CD14-positive monocyte (primary cell): ENCODE measurements around the gene TMEM119. TPM values are rescaled to one million over a fixed set of nuclear protein-coding genes. Genes with fewer than 3 reads are reported as not detected.
"Not testable (repeated sequence)": the region's sequence is repeated elsewhere in the genome, so short reads cannot be mapped to it uniquely, and the experiment has no call there.

Experiments used
- DNase-seq, 3 donors: peaks; one replicate each; pipeline ENCODE4 v3.0.0-alpha.2; 2011 to 2022
- H2AFZ ChIP-seq: 2 replicates; pipeline ENCODE4 v1.6.0; 2012; ENCODE audit warnings: mild to moderate bottlenecking, low read depth, low read length, inconsistent platforms; ENCODE audit not compliant: insufficient read depth, poor library complexity, severe bottlenecking
- H3K27ac ChIP-seq, 2 donors: 1 replicate in 1 of 2; 2 replicates in 1 of 2; pipeline ENCODE4 v1.5.1; 2012 to 2013; ENCODE audit warnings: low read length in 2 of 2, control low read depth in 1 of 2, inconsistent platforms in 1 of 2, low read depth in 1 of 2, mild to moderate bottlenecking in 1 of 2
- H3K27me3 ChIP-seq, 2 donors: one replicate each; pipeline versions ENCODE4 v1.6.0 to v1.6.1; 2011 to 2013; ENCODE audit warnings: low read length in 2 of 2; ENCODE audit not compliant: control insufficient read depth in 2 of 2, insufficient read depth in 2 of 2
- H3K36me3 ChIP-seq, 2 donors: replicated peaks in 1 of 2; 1 replicate in 1 of 2; 2 replicates in 1 of 2; pipeline versions ENCODE4 v1.5.1 to v1.6.1; 2012 to 2013; ENCODE audit warnings: low read length in 2 of 2, control low read depth in 1 of 2, inconsistent platforms in 1 of 2, mild to moderate bottlenecking in 1 of 2; ENCODE audit not compliant: insufficient read depth in 2 of 2, control insufficient read depth in 1 of 2
- H3K4me1 ChIP-seq, 2 donors: 1 replicate in 1 of 2; 2 replicates in 1 of 2; pipeline versions ENCODE4 v1.5.1 to v1.6.1; 2012 to 2013; ENCODE audit warnings: low read length in 2 of 2, control low read depth in 1 of 2, inconsistent platforms in 1 of 2, mild to moderate bottlenecking in 1 of 2, moderate library complexity in 1 of 2; ENCODE audit not compliant: insufficient read depth in 2 of 2, control insufficient read depth in 1 of 2
- H3K4me2 ChIP-seq: replicated peaks from 2 replicates; pipeline ENCODE3; 2012; ENCODE audit warnings: low read length, moderate library complexity, mild to moderate bottlenecking; ENCODE audit not compliant: poor library complexity, severe bottlenecking; ENCODE audit errors: extremely low read depth
- H3K4me3 ChIP-seq, 3 experiments: fragments of 200-600 bp in 1 of 3; sonication (generic) in 1 of 3; replicated peaks in 1 of 3; 1 replicate in 2 of 3; 2 replicates in 1 of 3; pipeline ENCODE4 v1.5.1; 2011 to 2013; ENCODE audit warnings: low read length in 3 of 3, mild to moderate bottlenecking in 3 of 3, control low read depth in 2 of 3, low read depth in 2 of 3, inconsistent platforms in 1 of 3, moderate library complexity in 1 of 3
- H3K79me2 ChIP-seq: 2 replicates; pipeline ENCODE4 v1.6.0; 2012; ENCODE audit warnings: mild to moderate bottlenecking, control low read depth, inconsistent platforms, low read length, moderate library complexity; ENCODE audit not compliant: insufficient read depth
- H3K9ac ChIP-seq: 2 replicates; pipeline ENCODE4 v1.6.0; 2017; ENCODE audit warnings: low read length, mild to moderate bottlenecking; ENCODE audit not compliant: insufficient read depth, poor library complexity, severe bottlenecking
- H3K9me3 ChIP-seq, 2 donors: replicated peaks in 1 of 2; 1 replicate in 1 of 2; 2 replicates in 1 of 2; pipeline versions ENCODE4 v1.5.1 to v1.6.1; 2012 to 2013; ENCODE audit warnings: low read length in 2 of 2, control low read depth in 1 of 2; ENCODE audit not compliant: control insufficient read depth in 1 of 2, insufficient read depth in 1 of 2
- H4K20me1 ChIP-seq: 2 replicates; pipeline ENCODE4 v1.6.0; 2012; ENCODE audit warnings: mild to moderate bottlenecking, low read length, control low read depth, moderate library complexity; ENCODE audit not compliant: insufficient read depth
- H3K27ac Mint-ChIP-seq, 7 donors: one replicate each; pipeline ENCODE4 v1.8.0; 2020; ENCODE audit warnings: mild to moderate bottlenecking in 7 of 7, mixed read lengths in 7 of 7, moderate library complexity in 6 of 7, inconsistent platforms in 2 of 7
- H3K27me3 Mint-ChIP-seq, 3 donors: one replicate each; pipeline ENCODE4 v1.8.0; 2021 to 2022; ENCODE audit warnings: low read depth in 3 of 3, mild to moderate bottlenecking in 3 of 3, mixed read lengths in 3 of 3, moderate library complexity in 3 of 3, inconsistent platforms in 1 of 3
- H3K36me3 Mint-ChIP-seq, 2 donors: one replicate each; pipeline ENCODE4 v1.8.0; 2020; ENCODE audit warnings: mixed read lengths in 2 of 2, inconsistent platforms in 1 of 2, mild to moderate bottlenecking in 1 of 2
- H3K4me1 Mint-ChIP-seq: one replicate; pipeline ENCODE4 v1.8.0; 2020; ENCODE audit warnings: mild to moderate bottlenecking, mixed read lengths
- H3K4me3 Mint-ChIP-seq, 2 donors: one replicate each; pipeline ENCODE4 v1.8.0; 2020; ENCODE audit warnings: mild to moderate bottlenecking in 2 of 2, mixed read lengths in 2 of 2, moderate library complexity in 1 of 2
- H3K9me3 Mint-ChIP-seq, 7 donors: one replicate each; pipeline ENCODE4 v1.8.0; 2020 to 2022; ENCODE audit warnings: mixed read lengths in 7 of 7, mild to moderate bottlenecking in 6 of 7, moderate library complexity in 6 of 7, inconsistent platforms in 2 of 7
- CTCF ChIP-seq: fragments of 200-600 bp; IDR thresholded peaks from one replicate; pipeline ENCODE4 v1.8.0; 2022; ENCODE audit warnings: antibody characterized with exemption, mild to moderate bottlenecking
- WGBS: methylation state at CpG from one replicate; pipeline ENCODE4 v1.1.5; 2013; ENCODE audit warnings: missing lambda C conversion rate; ENCODE audit not compliant: insufficient coverage; 5-methylcytosine and 5-hydroxymethylcytosine counted together
- intact Hi-C, 2 donors: fragments of 100-400 bp; cut with micrococcal nuclease; formaldehyde crosslinking; loops; one replicate each; pipeline versions ENCODE4 v1.15.0 to v1.15.1; 2023
- polyA plus RNA-seq, 3 donors: library from polyadenylated mRNA; depleted of rRNA in 1 of 3; unstranded in 2 of 3; stranded (reverse) in 1 of 3; fragments of 300-500 nt in 2 of 3; fragments of >200 nt in 1 of 3; fragmentation: Illumina TruSeq in 2 of 3; gene quantifications; 1 replicate in 2 of 3; 2 replicates in 1 of 3; pipeline ENCODE4 v1.2.3, GENCODE V29; 2012 to 2021

TMEM119 gene
- polyA plus RNA-seq, 3 donors, result 0.18 to 0.85 (median 0.56) TPM

GRCh38 chr12:108591267-108591980, 6.5 kb downstream of the TMEM119 start:
- 95% methylated on average over 20 of the region's 22 CpGs for WGBS
- intact Hi-C loops, result no loop called here
- Mint-ChIP-seq H3K27ac (no peak overlapping the region), H3K9me3 (no peaks in the 10 kb centered on the region), H3K27me3 (peaks cover 0 to 4% (median 2%) of the 10 kb centered on the region in 3 donors), H3K4me3 (no peak overlapping the region), H3K36me3 (no peaks in the 10 kb centered on the region), H3K4me1 (no peaks in the 10 kb centered on the region)
- Histone ChIP-seq H4K20me1 (no peaks in the 10 kb centered on the region), H3K9ac (no peak overlapping the region), H3K4me1 (no peaks in the 10 kb centered on the region), H2AFZ (no peak overlapping the region), H3K36me3 (no peaks in the 10 kb centered on the region), H3K27ac (no peak overlapping the region), H3K79me2 (no peaks in the 10 kb centered on the region), H3K4me3 (no peak overlapping the region), H3K4me2 (no peak overlapping the region), H3K9me3 (no peaks in the 10 kb centered on the region), H3K27me3 (no peaks in the 10 kb centered on the region)
- DNase-seq, result no peak
- TF ChIP-seq CTCF, result no peak

GRCh38 chr12:108590463-108590862, 7.4 kb downstream of the TMEM119 start:
- H3K4me3 Mint-ChIP-seq, H3K4me3 ChIP-seq, H2AFZ ChIP-seq, H3K9me3 Mint-ChIP-seq, H3K4me1 ChIP-seq, H3K27ac Mint-ChIP-seq, intact Hi-C loops, H3K4me1 Mint-ChIP-seq, H3K9ac ChIP-seq, DNase-seq, H3K36me3 Mint-ChIP-seq, H3K36me3 ChIP-seq, H3K9me3 ChIP-seq, H3K27me3 Mint-ChIP-seq, H3K79me2 ChIP-seq, H3K27ac ChIP-seq, H3K4me2 ChIP-seq, H3K27me3 ChIP-seq, H4K20me1 ChIP-seq: not testable (repeated sequence)
- 86% methylated on average over 9 of the region's 9 CpGs for whole genome bisulfite sequencing
